HG03558 (cell line): ENCODE measurements around the gene FGF23.

Source experiments
- ATAC-seq: cut with Tn5 transposase; IDR thresholded peaks from one replicate; pipeline ENCODE4 v1.9.1; 2021; ENCODE audit warnings: moderate number of reproducible peaks; ENCODE audit not compliant: unreplicated experiment; ENCODE audit errors: extremely low read depth

FGF23 gene

GRCh38 chr12:4320853-4321701 is 58.4 kb downstream of the FGF23 start, which contains the start of gene TIGAR:
TSS of gene TIGAR (plus strand) at chr12:4321213. CDS start at chr12:4321272, 59 bp downstream.
- ATAC-seq = peak; percentile 95

GRCh38 chr12:4320497-4320852 is 59.0 kb downstream of the FGF23 start:
- ATAC-seq = no peak
